Liver (tissue), 9 donors: ENCODE results near the gene PCNX4. TPM values are rescaled to one million over a fixed set of nuclear protein-coding genes. Genes with fewer than 3 reads are reported as not detected.

Experiments
- DNase-seq: peaks from one replicate; pipeline ENCODE4 v3.0.0-alpha.2; 2017; ENCODE audit warnings: low spot score
- H3K27ac ChIP-seq, 2 donors: one replicate each; pipeline ENCODE4 v1.7.0; 2013; ENCODE audit warnings: inconsistent platforms in 2 of 2, low read length in 2 of 2, control low read depth in 1 of 2, low read depth in 1 of 2, mild to moderate bottlenecking in 1 of 2
- H3K27me3 ChIP-seq, 4 donors: one replicate each; pipeline versions ENCODE4 v1.6.1 to v1.7.0; 2013; ENCODE audit warnings: low read length in 3 of 4, inconsistent platforms in 1 of 4, mild to moderate bottlenecking in 1 of 4, moderate library complexity in 1 of 4; ENCODE audit not compliant: control insufficient read depth in 4 of 4, insufficient read depth in 4 of 4
- H3K36me3 ChIP-seq, 4 donors: one replicate each; pipeline versions ENCODE4 v1.6.1 to v1.7.0; 2013; ENCODE audit warnings: low read length in 3 of 4, mild to moderate bottlenecking in 3 of 4, low read depth in 1 of 4, moderate library complexity in 1 of 4; ENCODE audit not compliant: control insufficient read depth in 4 of 4, insufficient read depth in 3 of 4
- H3K4me1 ChIP-seq, 4 donors: one replicate each; pipeline versions ENCODE4 v1.6.1 to v1.7.0; 2013; ENCODE audit warnings: low read length in 3 of 4, mild to moderate bottlenecking in 3 of 4, moderate library complexity in 1 of 4; ENCODE audit not compliant: control insufficient read depth in 4 of 4, insufficient read depth in 4 of 4
- H3K4me3 ChIP-seq, 3 donors: one replicate each; pipeline versions ENCODE4 v1.6.1 to v1.7.0; 2013; ENCODE audit warnings: low read length in 3 of 3, control low read depth in 1 of 3, low read depth in 1 of 3, mild to moderate bottlenecking in 1 of 3
- H3K9ac ChIP-seq, 2 donors: one replicate each; pipeline ENCODE4 v1.7.0; 2013; ENCODE audit warnings: low read length in 2 of 2, mild to moderate bottlenecking in 2 of 2, moderate library complexity in 2 of 2, control low read depth in 1 of 2, low read depth in 1 of 2
- H3K9me3 ChIP-seq, 4 donors: one replicate each; pipeline versions ENCODE4 v1.6.1 to v1.7.0; 2013; ENCODE audit warnings: low read length in 3 of 4; ENCODE audit not compliant: control insufficient read depth in 4 of 4
- CTCF ChIP-seq: fragments of 150-350 bp; IDR thresholded peaks from 2 replicates; pipeline ENCODE4 v1.5.1; 2017; ENCODE audit warnings: improper control_type of control experiment, low read depth, low read length; ENCODE audit not compliant: missing input control
- EGR1 ChIP-seq, 2 donors: IDR thresholded peaks; 2 replicates each; pipeline ENCODE4 v1.6.1; 2016 to 2018; ENCODE audit warnings: antibody characterized with exemption in 2 of 2, low read depth in 2 of 2
- FOXA1 ChIP-seq: IDR thresholded peaks from 2 replicates; pipeline ENCODE4 v1.6.1; 2016; ENCODE audit warnings: antibody characterized with exemption
- FOXA2 ChIP-seq: IDR thresholded peaks from 2 replicates; pipeline ENCODE4 v1.6.1; 2016; ENCODE audit warnings: antibody characterized with exemption
- GABPA ChIP-seq, 2 donors: IDR thresholded peaks in 1 of 2; conservative IDR thresholded peaks in 1 of 2; 2 replicates each; pipeline ENCODE4 v1.6.1; 2016; ENCODE audit warnings: antibody characterized with exemption in 2 of 2, mild to moderate bottlenecking in 1 of 2, moderate library complexity in 1 of 2
- HNF4A ChIP-seq, 2 donors: conservative IDR thresholded peaks; 2 replicates each; pipeline ENCODE4 v1.6.1; 2016; ENCODE audit warnings: antibody characterized with exemption in 2 of 2, mild to moderate bottlenecking in 2 of 2
- JUND ChIP-seq, 2 donors: IDR thresholded peaks; 2 replicates each; pipeline ENCODE4 v1.6.1; 2016; ENCODE audit warnings: antibody characterized with exemption in 2 of 2
- MAX ChIP-seq: IDR thresholded peaks from 2 replicates; pipeline ENCODE4 v1.6.1; 2016; ENCODE audit warnings: antibody characterized with exemption
- NR2F2 ChIP-seq: IDR thresholded peaks from 2 replicates; pipeline ENCODE4 v1.6.1; 2016; ENCODE audit warnings: antibody characterized with exemption
- RAD21 ChIP-seq, 2 donors: IDR thresholded peaks; 2 replicates each; pipeline ENCODE4 v1.6.1; 2016; ENCODE audit warnings: antibody characterized with exemption in 2 of 2, mild to moderate bottlenecking in 2 of 2
- REST ChIP-seq: IDR thresholded peaks from 2 replicates; pipeline ENCODE4 v1.6.1; 2016; ENCODE audit warnings: antibody characterized with exemption, mild to moderate bottlenecking
- SP1 ChIP-seq: IDR thresholded peaks from 2 replicates; pipeline ENCODE4 v1.6.1; 2018; ENCODE audit warnings: antibody characterized with exemption, mild to moderate bottlenecking
- TAF1 ChIP-seq: conservative IDR thresholded peaks from 2 replicates; pipeline ENCODE4 v1.6.1; 2016; ENCODE audit warnings: antibody characterized with exemption, mild to moderate bottlenecking
- YY1 ChIP-seq: IDR thresholded peaks from 2 replicates; pipeline ENCODE4 v1.6.1; 2016; ENCODE audit warnings: antibody characterized with exemption, mild to moderate bottlenecking
- ZBTB33 ChIP-seq: IDR thresholded peaks from 2 replicates; pipeline ENCODE4 v1.6.1; 2016; ENCODE audit warnings: antibody characterized with exemption
- WGBS: extraction: QIAGEN DNeasy Blood & Tissue Kit; methylation state at CpG from one replicate; pipeline ENCODE4 v1.1.7; 2013; 5-methylcytosine and 5-hydroxymethylcytosine counted together
- polyA plus RNA-seq, 2 donors: library from polyadenylated mRNA; stranded (reverse) in 1 of 2; unstranded in 1 of 2; fragments of 200-250 nt in 1 of 2; fragments of >200 nt in 1 of 2; fragmentation: Nextera tagmentation in 1 of 2; extraction: Ambion mirVana in 1 of 2; gene quantifications; one replicate each; pipeline versions ENCODE4 v1.2.1 to v1.2.3, GENCODE V29; 2013 to 2015
- total RNA-seq, 2 donors: library from RNA; depleted of rRNA; stranded (reverse); fragments of >200 nt; gene quantifications; one replicate each; pipeline ENCODE4 v1.2.3, GENCODE V29; 2014
- TF ChIP-seq, protein P1 (sequence below): IDR thresholded peaks from 2 replicates; pipeline ENCODE4 v1.6.1; 2016; ENCODE audit warnings: antibody characterized with exemption
- donor health status: healthy.
- donor health status: healthy.
- donor health status: healthy.
- donor health status: healthy.
- donor health status: healthy.

Gene PCNX4
- total and polyA plus RNA-seq, 4 donors: 5.4 to 30.6 (median 14.1) TPM

DNA sequence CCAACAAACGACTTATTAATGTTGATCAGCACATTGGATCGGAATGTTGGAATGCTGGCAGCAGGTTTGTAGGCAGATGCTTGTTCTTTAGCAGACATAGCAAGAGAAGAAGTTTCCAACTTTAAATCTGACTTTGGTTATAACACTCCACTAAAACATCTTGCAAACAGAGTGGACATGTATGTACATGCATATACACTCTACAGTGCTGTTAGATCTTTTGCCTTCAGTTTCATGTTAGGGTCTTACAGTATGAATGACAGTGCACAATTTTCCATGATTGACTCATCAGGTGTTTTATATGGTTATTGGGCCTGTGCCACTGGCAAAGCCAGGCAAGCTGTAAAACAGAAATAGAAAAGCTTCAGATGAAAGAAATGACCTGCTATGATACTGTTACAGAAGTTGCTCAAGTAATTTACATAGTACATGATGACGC, 87.7 kb downstream of the PCNX4 start (continued):
- TF ChIP-seq TAF1: no peak
- TF ChIP-seq YY1: no peak
- TF ChIP-seq EGR1 (IDR thresholded peaks at IDR 0.05; ENCODE audit: low read depth in 2 of 2): no peak

DNA sequence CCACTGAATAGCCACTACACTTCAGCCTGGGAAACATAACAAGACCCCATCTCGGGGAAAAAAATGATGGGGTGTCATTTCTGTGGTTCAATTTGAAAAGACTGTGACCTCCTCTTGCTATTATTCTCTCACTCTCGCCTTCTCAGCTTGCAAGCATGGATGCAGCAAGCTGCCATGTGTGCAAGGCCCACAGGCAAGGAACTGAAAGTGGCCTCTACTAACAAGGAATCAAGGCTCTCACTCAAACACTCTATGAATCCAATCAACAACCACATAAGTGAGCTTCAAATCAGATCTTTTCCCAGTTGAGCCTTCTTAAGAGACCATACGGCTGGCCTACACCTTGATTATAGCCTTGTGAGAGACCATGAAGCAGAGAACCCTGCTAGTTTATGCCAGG, 91.4 kb downstream of the PCNX4 start:
- Histone ChIP-seq H3K9ac (peak overlapping the region in 1 of 2 donors; percentile 94), H3K4me3 (no peak overlapping the region), H3K36me3 (no peaks in the 10 kb centered on the region), H3K27me3 (no peaks in the 10 kb centered on the region), H3K27ac (no peak overlapping the region), H3K9me3 (no peaks in the 10 kb centered on the region), H3K4me1 (peaks cover 0 to 8% (median 2%) of the 10 kb centered on the region in 4 donors)
- WGBS: 89% methylated on average over 3 of the region's 3 CpGs
- DNase-seq: no peak
- TF ChIP-seq YY1: no peak
- TF ChIP-seq MAX: no peak
- TF ChIP-seq HNF4A (conservative IDR thresholded peaks at IDR 0.05): no peak
- no peak for TF ChIP-seq FOXA1
- no peak for TF ChIP-seq FOXA2
- TF ChIP-seq, protein P1, sequence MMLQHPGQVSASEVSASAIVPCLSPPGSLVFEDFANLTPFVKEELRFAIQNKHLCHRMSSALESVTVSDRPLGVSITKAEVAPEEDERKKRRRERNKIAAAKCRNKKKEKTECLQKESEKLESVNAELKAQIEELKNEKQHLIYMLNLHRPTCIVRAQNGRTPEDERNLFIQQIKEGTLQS: no peak

GRCh38 chr14:60183741-60184140, 92.0 kb downstream of the PCNX4 start:
- TF ChIP-seq JUND (IDR thresholded peaks at IDR 0.05) (no peak), SP1 (no peak), NR2F2 (no peak), FOXA1 (no peak), GABPA (IDR thresholded peaks at IDR 0.05 in 1 of 2, conservative IDR thresholded peaks at IDR 0.05 in 1 of 2) (no peak), MAX (no peak), REST (no peak), ZBTB33 (no peak), EGR1 (IDR thresholded peaks at IDR 0.05; ENCODE audit: low read depth in 2 of 2) (no peak), TAF1 (no peak), CTCF (no peak), RAD21 (IDR thresholded peaks at IDR 0.05) (no peak)
- TF ChIP-seq, protein P1: no peak
- no peaks in the 10 kb centered on the region for H3K36me3 ChIP-seq
- H3K9me3 ChIP-seq: no peaks in the 10 kb centered on the region
- peaks cover 0 to 8% (median 2%) of the 10 kb centered on the region in 4 donors for H3K4me1 ChIP-seq
- peak overlapping the region; percentile 15 to 46 for H3K27ac ChIP-seq
- H3K4me3 ChIP-seq: peak overlapping the region; percentile 46 to 56 (median 54)
- DNase-seq: no peak
- peak overlapping the region; percentile 81 to 94 for H3K9ac ChIP-seq
- H3K27me3 ChIP-seq: no peaks in the 10 kb centered on the region
- WGBS: 23% methylated on average over 1 of the region's 1 CpG
